GM18867 (cell line): ENCODE results near the gene STX16.

Experiments
- ATAC-seq: cut with Tn5 transposase; IDR thresholded peaks from one replicate; pipeline ENCODE4 v1.9.1; 2021; ENCODE audit warnings: mild to moderate bottlenecking, moderate library complexity; ENCODE audit not compliant: unreplicated experiment

The STX16 gene

GRCh38 chr20:58695895-58696375, 44.9 kb downstream of the STX16 start:
- no peak for ATAC-seq

- no peak for ATAC-seq
Observed at GRCh38 chr20:58696411-58696961, 45.4 kb downstream of the STX16 start.

GRCh38 chr20:58697201-58697866, 46.3 kb downstream of the STX16 start:
- no peak for ATAC-seq

DNA sequence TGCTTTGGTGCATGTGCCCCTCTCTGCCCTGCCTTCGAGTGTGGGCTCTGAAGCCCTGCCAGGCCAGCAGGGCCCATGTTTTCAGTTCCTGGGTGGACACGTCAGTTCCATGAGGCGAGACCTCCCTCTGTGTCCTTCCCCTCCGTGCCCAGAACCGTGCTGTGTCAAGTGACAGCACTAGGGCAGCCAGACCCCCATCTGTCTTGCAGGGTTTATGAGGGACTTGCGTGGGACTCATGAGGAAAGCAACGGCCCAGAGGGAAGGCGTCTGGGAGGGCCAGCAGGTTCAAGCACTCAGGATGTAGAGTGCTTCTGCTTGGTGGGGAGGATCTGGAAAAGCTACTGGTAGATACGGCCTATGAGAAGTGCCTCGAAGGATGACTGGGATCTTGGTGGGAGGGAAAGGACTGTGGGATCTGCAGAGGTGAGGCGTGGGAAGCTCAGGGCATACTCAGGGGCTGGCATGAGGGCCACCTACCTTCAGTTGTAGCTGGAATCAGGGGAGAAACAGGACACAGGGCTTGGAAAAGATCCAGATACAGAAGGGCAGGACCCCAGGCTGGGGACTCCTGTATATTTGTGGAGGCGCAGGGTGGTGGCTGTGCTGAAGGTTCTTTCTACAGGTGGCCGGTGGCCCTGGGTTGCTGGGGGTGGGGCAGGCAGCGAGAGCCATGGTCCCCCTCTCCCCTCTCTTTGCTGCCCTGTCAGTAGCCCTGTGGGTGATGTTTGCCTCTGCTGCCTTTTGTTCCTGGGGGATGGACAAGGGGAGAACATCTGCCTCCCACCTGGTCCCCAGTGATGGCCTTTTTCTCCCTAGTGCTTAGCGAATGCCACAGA, 47.0 kb downstream of the STX16 start:
- no peak for ATAC-seq

DNA sequence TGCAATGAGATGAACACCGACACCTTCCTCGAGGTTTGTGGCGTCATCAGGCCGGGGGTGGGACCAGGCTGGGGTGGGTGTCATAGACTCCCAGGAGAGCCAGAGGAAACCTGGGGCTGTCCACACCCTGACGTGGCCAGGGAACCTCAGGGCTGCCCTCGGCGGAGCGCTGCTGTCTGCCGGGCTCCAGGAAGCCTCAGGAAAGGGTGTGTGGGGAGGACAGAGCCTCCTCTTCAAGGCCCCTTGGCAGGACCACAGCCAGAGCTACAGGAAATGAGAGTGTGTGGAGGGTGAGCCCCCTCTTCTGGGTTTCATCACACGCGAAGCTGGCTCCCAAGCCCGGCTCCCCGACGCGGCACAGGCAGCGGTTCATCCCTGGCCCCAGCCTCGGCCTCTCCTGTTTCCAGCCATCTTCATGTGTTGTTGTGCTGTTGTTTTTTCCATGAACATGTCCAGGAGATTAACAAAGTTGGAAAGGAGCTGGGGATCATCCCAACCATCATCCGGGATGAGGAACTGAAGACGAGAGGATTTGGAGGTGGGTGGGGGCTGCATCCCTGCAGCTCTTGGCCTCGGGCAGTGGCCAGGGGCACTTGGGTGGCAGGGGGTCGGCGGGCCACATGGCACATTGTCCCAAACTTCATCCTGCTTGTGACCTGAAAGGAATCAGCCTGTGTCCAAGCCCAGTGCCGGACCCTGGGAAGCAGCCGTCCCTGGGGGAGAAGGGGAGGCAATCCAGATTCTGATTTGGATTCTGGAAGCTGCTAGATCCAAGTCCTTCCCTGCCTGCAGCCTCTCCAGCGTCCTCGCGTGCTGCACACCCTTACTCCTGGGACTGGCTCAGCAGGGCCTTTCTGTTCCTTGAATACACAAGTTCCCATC, 47.9 kb downstream of the STX16 start:
- ATAC-seq = no peak

- no peak for ATAC-seq
Observed at GRCh38 chr20:58699623-58700107, 48.6 kb downstream of the STX16 start.

DNA sequence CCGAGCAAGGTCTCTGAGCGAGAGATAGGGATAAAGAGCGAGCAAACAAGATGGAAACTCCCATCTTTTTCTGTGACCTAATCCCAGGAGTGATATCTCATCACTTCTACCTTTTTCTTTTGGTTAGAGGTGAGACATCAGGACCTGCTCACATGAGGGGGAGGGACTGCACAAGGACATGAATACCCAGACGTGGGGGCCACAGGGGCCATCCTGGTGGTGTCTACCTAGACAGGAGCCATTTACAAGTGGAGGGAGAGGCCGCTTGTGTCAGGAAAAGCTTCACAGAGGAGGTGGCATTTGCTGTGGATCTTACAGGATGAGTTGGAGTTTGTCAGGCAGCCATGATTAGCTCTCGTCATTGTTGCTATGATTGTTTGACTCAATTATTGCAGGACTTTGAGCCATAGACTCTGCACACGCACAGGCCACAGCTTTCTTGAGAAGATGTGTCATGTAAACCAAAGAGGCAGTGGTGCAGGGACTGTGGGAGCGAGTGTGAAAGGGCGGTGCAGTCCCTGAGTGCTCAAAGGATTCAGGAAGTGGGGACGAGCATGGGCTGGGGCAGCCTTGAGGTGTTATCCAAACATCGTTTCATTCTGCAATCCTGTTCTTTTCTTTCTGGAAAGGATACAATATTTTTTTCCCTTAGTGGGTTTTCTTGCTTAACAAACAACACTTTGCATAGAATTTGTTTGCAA, 49.2 kb downstream of the STX16 start:
- no peak for ATAC-seq

GRCh38 chr20:58700823-58701222, 49.7 kb downstream of the STX16 start:
- ATAC-seq = no peak

GRCh38 chr20:58701431-58702160, 50.5 kb downstream of the STX16 start:
- ATAC-seq = no peak

DNA sequence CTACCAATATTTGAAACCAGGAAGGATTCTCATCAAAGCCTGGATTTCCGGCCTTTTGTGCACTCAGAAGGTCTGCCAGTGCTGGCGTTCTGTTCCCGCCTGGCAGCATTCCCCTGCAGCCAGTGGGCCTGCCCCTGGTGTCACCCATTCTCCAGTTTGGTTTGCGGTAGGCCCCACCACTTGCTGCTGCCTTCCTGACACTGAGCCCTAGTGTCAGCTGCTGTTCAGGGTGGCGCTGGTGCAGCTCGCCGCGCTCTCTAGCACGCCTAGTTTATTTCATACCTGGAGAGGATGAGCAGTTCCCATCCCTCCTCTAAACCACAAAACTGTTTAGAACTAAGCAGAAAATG, 51.1 kb downstream of the STX16 start:
- ATAC-seq = no peak

DNA sequence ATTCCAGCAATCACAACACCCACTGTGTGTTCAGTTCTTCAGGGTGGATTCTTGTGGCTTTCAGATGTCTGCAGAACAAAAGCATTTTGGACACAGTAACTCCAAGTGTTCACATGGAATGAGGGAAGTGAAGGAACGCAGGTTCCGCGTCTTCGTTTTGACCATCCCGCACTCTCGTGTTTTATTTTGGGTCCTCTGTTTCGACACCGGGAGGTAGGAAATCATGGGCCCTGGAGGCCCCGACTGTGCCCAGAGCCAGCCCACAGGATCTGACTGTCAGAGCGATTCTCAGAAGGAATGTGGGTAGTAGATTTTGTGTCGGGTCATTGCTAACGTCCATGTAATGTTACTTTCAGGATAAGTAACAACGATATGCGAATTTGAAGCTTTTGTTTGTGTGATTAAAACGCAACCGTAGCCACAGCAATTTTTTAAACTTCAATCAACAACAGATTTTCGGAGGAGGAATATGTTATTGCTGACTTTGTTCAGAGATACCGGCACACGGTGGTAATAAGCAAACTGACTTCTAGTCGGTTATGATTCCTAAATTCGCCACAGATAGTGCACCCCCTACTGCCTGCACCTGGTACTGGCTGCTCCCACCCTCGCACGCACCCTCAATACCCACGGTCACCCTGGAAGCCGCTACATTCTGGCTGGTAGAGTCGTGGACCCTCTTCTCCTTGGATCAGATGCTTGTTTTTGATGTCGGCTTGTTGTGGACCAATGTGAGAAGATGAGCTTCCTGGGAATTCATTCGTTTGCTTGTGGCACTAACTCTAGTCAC, 52.0 kb downstream of the STX16 start:
- ATAC-seq = no peak

GRCh38 chr20:58703765-58704371, 52.8 kb downstream of the STX16 start:
- no peak for ATAC-seq

DNA sequence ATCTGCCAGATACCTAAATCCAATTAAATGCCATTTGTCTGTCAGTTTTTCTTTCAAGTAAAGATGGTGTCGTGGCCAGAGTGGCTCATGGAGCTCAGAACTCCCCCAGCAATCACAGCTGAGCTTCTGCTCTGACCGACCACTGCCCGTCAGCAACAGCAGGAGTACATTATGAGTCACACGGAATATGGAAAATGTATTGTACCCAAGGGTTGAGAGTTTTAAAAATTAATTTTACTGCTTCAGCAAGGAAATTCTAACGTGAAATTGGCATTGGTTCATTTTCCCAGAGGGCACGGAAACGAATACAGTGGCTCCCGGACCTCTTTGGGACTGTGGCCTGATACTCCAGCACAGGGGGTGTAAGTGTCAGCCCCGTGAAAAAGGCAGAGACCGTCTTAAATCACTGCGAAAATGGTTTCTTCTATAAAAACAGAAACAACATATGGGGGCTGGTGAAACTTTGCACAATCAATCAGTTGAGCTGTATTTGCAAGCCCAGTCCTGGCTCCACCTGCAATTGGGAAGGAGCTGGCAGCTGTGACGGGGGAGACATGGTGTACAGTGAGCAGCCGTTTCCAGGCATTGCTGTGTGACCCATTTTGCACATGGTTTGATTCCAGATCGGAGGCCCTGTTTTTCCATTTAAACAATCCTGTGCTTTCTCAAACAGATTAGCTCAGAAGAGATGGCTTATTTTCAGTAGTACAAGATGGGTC, 54.3 kb downstream of the STX16 start:
- ATAC-seq = no peak

- ATAC-seq = no peak
Observed at GRCh38 chr20:58706150-58706892, 55.2 kb downstream of the STX16 start.

- no peak for ATAC-seq
Observed at GRCh38 chr20:58706975-58707681, 56.0 kb downstream of the STX16 start.

- no peak for ATAC-seq
Observed at GRCh38 chr20:58707770-58708169, 56.7 kb downstream of the STX16 start.
